ENCODE measurements around the gene TINAGL1. TPM values are rescaled to one million over a fixed set of nuclear protein-coding genes. Genes with fewer than 3 reads are reported as not detected.

Gene TINAGL1
- total RNA-seq, 1 donor from 2014 or later: 201 TPM

GRCh38 chr1:31624731-31625514 is 48.6 kb downstream of the TINAGL1 start:
- H3K27ac Mint-ChIP-seq: no peak overlapping the region
- H3K36me3 Mint-ChIP-seq: peaks cover 7% of the 10 kb centered on the region
- H3K4me1 Mint-ChIP-seq: peaks cover 35% of the 10 kb centered on the region
- no peak overlapping the region for H3K4me3 Mint-ChIP-seq
- no peak for DNase-seq (ENCODE audit: low spot score in 2 of 2, unreplicated experiment in 2 of 2)
- no peaks in the 10 kb centered on the region for H3K9me3 Mint-ChIP-seq
- no peak for TF ChIP-seq CTCF (IDR thresholded peaks at IDR 0.05; ENCODE audit: unreplicated experiment)
- no peaks in the 10 kb centered on the region for H3K27me3 Mint-ChIP-seq (ENCODE audit: low read depth)

- Mint-ChIP-seq H3K36me3 (peaks cover 7% of the 10 kb centered on the region), H3K27ac (no peak overlapping the region), H3K9me3 (no peaks in the 10 kb centered on the region), H3K27me3 (ENCODE audit: low read depth) (no peaks in the 10 kb centered on the region), H3K4me1 (peaks cover 35% of the 10 kb centered on the region), H3K4me3 (no peak overlapping the region)
- TF ChIP-seq CTCF (IDR thresholded peaks at IDR 0.05; ENCODE audit: unreplicated experiment): no peak
- no peak for DNase-seq (ENCODE audit: low spot score in 2 of 2, unreplicated experiment in 2 of 2)
These were observed 49.4 kb downstream of the TINAGL1 start for GRCh38 chr1:31625561-31626222.

GRCh38 chr1:31626223-31627207 is 50.2 kb downstream of the TINAGL1 start:
- H3K9me3 Mint-ChIP-seq: no peaks in the 10 kb centered on the region
- H3K4me1 Mint-ChIP-seq: peaks cover 35% of the 10 kb centered on the region
- DNase-seq (ENCODE audit: low spot score in 2 of 2, unreplicated experiment in 2 of 2): no peak
- no peaks in the 10 kb centered on the region for H3K27me3 Mint-ChIP-seq (ENCODE audit: low read depth)
- no peak for TF ChIP-seq CTCF (IDR thresholded peaks at IDR 0.05; ENCODE audit: unreplicated experiment)
- H3K27ac Mint-ChIP-seq: peak overlapping the region; percentile 31
- H3K4me3 Mint-ChIP-seq: no peak overlapping the region
- peaks cover 7% of the 10 kb centered on the region for H3K36me3 Mint-ChIP-seq

GRCh38 chr1:31627301-31627929 is 51.1 kb downstream of the TINAGL1 start:
- Mint-ChIP-seq H3K27ac (peak overlapping the region; percentile 67), H3K4me3 (no peak overlapping the region), H3K27me3 (ENCODE audit: low read depth) (no peaks in the 10 kb centered on the region), H3K4me1 (peaks cover 35% of the 10 kb centered on the region), H3K36me3 (peaks cover 9% of the 10 kb centered on the region), H3K9me3 (no peaks in the 10 kb centered on the region)
- DNase-seq (ENCODE audit: low spot score in 2 of 2, unreplicated experiment in 2 of 2): no peak
- no peak for TF ChIP-seq CTCF (IDR thresholded peaks at IDR 0.05; ENCODE audit: unreplicated experiment)

- TF ChIP-seq CTCF (IDR thresholded peaks at IDR 0.05; ENCODE audit: unreplicated experiment): no peak
- no peaks in the 10 kb centered on the region for H3K27me3 Mint-ChIP-seq (ENCODE audit: low read depth)
- H3K4me3 Mint-ChIP-seq: no peak overlapping the region
- no peak for DNase-seq (ENCODE audit: low spot score in 2 of 2, unreplicated experiment in 2 of 2)
- H3K9me3 Mint-ChIP-seq: no peaks in the 10 kb centered on the region
- peaks cover 9% of the 10 kb centered on the region for H3K36me3 Mint-ChIP-seq
- peak overlapping the region; percentile 67 for H3K27ac Mint-ChIP-seq
- H3K4me1 Mint-ChIP-seq: peaks cover 35% of the 10 kb centered on the region
These were observed 51.7 kb downstream of the TINAGL1 start for GRCh38 chr1:31627930-31628559.

Data from mesothelial cell of epicardium (in vitro differentiated cells).